GM18907 (cell line): ENCODE data around the gene NFKBIA.
"Not testable (repeated sequence)": the region's sequence is repeated elsewhere in the genome, so short reads cannot be mapped to it uniquely, and the experiment has no call there.

Experiments
- ATAC-seq: cut with Tn5 transposase; IDR thresholded peaks from one replicate; pipeline ENCODE4 v1.9.1; 2021; ENCODE audit warnings: mild to moderate bottlenecking, moderate library complexity; ENCODE audit not compliant: unreplicated experiment

NFKBIA gene

DNA sequence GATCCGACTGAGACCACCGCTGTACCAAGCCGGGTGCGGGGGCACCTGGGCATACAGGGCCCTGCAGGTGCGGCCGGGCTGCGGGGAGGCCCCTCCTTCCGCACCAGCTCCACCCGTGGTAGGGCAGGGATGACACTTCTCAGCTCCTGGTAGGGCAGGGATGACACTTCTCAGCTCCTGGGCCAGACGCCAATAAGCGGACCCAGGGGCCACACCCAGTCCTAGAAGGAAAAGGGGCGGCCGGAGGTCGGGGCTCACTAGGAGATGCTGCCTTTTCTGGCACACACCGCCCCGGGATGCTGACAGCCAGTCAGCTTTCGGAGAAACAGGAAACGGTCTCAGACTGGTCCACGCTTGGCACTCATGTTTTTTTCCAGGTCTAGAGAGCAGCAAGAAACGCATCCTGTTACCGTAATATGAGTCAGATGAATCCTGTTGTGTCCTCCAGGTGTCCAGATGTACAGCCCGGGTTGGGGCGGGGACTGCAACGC is 34.8 kb downstream of the NFKBIA start:
- no peak for ATAC-seq

DNA sequence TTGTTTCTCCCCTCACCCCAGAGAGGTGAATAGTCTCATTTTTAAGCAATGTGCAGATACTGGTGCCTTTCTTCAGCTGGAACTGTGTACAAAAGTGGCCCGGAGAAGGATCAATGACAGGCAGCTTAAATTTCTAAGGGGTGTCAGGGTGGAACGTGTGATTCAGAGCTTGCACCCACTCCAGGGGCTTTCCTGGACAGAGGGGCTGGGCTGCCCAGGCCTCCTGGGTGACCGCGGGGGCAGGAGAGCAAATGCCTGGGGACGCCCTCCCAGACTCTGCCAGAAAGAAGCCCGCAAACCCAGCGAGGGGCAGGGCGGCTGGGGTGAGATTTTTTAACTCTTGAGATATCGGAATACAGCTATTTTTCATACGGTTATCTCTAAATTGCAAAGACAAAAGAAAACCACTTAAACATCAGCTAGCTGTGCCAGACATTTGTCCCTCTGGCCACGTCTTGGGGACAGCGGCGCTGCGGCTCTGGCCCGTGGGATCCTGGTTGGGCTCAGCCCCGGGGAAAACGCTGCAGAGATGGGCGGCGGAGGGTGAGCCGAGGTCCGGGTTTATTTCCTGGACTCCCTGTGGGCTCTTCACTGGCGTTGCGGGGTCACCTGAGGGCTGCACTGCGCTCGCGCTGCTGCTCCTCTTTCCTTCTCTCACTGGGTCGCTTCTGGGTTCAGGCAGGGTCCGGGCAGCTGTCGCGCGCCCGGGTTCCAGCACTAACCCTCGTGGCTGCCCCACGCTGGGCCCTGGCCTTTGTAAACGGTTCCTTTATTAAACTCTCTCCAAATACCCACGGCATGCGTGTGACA is 35.8 kb downstream of the NFKBIA start:
- no peak for ATAC-seq

DNA sequence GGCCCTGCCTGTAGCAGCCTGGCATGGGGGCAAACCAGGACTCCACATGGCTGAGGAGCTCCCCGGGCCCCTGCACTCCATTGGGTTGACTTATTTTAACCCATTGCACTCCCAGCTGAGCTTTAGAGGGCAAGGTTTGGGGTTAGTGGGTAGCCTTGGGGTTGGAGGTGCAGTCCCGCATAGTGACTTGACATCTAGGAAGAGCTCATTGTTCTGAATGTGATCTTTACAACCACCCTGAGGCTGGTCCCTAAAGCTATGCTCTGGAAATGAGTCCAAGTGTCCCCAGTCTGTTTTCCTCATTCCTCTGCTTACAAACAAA is 36.4 kb downstream of the NFKBIA start:
- ATAC-seq = no peak

DNA sequence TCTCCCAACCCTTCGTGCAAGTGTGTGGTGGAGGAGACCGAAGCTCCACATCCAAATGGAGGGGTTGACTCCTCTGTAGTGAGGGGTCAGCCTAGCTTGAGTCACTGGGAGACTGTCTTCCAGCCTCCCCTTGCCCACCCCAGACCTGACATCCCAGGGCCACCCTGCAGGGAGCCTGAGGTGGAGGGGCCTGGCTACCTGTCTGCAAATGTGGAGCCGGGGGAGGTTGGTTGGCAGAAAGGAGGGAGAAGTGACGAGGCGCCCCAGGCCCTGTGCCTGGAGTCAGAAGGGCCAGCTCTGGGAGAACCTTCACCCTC is 37.5 kb downstream of the NFKBIA start:
- ATAC-seq = no peak

DNA sequence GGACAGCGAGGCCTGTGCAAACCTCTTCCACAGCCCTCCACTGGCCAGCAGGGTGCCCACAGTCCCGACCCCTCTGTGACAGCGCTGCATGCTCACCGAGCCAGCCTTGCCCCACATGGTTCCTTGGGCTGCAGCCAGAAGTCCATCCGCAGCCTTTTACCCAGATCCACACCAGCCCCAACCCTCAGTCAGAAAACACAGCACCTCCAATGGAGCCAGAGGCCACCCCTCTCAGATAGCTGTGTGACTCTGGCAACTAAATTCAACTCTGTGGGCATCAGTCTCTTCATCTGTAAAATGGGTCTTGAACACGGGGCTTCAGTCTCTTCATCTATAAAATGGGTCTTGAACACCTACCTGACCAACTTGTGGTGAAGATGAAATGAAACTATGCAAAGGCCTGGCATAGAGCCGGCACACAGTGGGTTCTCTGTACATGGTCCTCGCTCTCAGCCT is 38.0 kb downstream of the NFKBIA start:
- ATAC-seq = no peak

DNA sequence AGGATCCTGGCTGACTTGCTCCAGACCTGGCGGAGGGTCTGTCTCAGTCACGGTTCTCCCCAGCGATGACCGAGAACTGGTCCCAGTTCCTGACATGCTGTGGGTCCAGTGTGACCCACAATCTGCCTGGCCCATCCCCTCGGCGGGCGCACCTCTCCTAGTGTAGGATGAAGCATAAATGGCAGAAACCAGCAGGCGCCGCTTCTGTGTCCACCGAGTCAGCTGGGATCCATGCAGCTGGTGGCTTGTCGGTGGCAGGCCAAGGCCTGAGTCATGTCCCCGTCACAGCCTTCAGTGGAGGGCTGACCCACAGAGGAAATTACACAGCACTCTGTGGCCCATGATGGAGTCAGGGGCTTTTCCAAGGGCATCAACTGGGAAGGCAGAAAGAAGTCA is 38.5 kb downstream of the NFKBIA start:
- no peak for ATAC-seq

DNA sequence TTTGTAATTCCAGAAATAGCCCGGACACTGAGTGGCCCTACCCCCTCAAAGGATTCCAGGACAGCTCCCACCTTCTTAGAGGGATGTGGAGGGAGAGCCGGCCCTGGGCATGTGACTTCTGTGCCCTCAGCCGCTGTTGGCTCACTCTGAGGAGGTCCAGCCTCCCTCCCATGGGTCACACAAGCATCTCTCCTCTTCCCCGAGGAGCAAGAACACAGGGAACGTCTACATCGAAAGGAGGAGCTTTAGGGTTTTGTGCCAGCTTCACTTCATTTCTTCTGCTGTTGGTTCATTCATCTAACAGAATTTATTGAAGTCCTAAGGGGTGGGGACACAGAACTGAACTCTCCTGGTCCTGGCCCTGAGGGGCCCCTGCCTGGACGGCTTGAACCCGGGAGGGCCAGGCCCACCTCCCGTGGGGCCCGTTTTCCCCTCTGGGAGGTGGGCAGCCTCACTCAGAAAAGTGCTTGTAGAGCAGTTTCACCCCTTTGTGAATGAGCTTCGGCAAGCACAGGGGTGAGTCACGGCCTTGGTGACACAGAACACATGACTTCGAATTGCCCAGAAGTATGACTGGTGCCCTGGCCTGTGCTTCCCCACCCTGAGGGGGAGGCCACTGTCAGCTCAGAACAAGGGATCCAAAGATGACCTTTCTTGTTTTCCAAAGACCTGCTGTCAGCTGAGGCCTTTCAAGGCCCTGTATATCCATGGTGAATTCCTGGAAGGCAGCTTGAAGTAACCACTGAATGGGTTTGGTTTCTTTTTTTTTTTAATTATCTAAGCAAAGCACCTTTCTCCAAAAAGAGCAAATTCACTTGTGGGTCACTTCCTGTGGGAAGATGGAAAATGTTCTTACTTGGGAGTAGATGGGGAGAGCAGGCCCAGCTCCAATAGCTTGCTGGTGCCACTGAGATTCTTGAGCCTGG is 39.2 kb downstream of the NFKBIA start:
- peak; percentile 41 for ATAC-seq

DNA sequence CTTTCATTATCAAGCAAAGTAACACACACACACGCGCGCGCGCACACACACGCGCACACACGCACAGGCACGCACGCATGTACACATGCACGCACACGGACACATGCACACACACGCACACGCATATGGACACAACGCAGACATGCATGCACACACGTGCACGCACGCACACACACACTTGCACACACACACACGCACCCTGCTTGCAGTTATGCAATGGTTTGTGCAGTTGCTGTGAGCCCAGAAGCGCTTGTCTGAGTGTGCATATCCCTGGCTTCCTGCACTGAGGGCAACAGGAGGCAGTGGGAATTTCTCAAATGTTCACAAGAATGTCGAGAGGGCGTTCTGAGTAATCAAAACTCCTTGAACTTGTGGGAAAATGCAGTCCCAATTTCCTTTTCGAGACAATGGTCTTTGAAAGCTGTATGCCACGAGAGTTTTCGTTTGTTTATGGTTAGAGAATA is 41.6 kb downstream of the NFKBIA start:
- ATAC-seq = no peak

DNA sequence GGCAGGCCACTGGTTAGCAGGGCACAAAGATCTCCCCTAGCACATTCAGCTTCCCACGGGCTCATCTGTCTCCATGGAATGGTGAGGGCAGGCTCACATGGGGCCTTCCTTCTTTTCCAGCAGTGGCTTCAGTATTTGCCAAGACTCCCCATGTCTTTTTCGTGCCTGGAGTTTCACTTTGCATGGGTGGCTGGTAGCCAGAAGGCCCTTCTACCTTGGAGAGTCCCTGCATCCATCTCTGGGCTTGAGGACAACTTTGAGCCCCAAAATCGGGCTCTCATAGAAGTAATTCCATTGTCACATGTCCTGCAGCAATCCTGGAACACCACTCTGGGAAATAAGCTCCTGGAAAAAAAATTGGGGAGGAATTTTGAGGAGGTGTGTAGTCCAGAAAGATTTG is 42.1 kb downstream of the NFKBIA start:
- no peak for ATAC-seq

DNA sequence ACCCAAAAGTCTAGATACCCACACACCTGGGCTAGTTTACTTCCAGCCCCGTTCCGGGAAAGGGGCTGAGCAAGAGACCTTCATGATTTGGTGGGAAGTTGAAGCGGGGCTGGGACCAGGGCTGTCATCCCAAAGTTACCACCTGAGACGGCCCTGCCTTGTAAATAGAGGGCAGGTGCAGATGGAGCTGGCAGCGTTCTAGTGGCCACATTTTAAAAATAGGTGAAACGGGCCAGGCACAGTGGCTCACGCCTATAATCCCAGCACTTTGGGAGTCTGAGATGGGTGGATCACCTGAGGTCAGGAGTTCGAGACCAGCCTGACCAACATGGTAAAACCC is 43.4 kb downstream of the NFKBIA start:
- no peak for ATAC-seq

DNA sequence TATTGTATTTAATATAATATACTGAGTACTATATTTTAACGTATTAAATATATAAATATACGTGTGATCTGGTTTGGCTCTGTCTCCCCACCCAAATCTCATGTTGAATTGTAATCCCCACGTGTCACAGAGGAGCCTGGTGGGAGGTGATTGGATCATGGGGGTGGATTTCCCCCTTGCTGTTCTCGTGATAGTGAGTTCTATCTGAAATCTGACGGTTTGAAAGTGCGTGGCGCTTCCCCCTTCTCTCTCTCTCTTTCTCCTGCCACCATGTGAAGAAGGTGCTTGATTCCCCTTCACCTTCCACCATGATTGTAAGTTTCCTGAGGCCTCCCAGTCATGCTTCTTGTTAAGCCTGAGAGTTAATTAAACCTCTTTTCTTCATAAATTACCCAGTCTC is 44.9 kb downstream of the NFKBIA start:
- ATAC-seq = not testable (repeated sequence)

DNA sequence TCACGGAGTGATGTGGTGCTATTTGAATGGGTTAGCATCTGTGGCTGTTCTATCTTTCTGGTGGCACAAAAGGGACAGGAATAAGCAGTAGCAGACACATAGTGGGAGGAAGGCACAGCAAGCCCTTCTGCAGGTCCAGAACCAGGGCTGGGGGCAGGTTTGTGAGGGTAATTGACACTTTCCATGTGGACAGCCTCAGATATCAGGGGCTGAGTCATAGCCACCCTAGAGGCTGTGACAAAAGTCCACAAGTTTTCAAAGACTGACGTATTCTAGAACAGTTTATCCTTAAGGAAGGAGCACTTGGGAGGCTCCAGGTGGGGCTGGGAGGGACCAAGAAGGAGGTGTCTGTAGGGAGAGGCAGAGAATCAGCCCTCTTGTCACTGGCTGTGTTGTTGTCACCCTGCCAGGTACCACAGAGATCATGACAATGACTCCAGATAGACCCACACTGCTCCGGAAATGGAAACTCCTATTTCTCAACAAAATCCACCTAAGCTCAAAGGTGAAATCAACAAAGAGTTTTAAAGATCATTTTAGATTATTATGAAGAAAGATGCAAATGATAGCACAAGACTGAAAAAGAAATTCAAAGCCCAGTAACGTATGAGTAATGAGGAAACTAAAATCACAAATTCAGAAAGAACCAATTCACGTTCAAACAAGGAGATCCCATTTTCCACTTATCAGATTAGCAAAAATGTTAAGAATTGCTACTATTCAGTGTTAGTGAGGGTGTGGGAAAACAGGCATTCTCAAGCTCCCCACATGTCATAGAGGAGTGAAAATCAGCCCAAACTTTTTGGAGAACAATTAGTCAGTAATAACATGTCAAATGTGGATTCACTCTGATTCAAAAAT is 48.3 kb downstream of the NFKBIA start:
- no peak for ATAC-seq

DNA sequence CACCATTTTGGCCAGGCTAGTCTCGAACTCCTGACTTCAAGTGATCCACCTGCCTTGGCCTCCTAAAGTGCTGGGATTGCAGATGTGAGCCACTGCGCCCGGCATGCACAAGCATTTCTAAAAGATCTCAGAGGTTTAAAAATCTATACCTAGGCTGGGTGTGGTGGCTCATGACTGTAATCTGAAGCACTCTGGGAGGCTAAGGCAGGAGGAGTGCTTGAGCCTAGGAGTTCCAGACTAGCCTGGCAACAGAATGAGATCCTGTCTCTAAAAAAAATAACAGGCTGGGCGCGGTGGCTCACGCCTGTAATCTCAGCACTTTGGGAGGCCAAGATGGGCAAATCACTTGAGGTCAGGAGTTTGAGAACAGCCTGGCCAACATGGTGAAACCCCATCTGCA is 49.3 kb downstream of the NFKBIA start:
- ATAC-seq = not testable (repeated sequence)

DNA sequence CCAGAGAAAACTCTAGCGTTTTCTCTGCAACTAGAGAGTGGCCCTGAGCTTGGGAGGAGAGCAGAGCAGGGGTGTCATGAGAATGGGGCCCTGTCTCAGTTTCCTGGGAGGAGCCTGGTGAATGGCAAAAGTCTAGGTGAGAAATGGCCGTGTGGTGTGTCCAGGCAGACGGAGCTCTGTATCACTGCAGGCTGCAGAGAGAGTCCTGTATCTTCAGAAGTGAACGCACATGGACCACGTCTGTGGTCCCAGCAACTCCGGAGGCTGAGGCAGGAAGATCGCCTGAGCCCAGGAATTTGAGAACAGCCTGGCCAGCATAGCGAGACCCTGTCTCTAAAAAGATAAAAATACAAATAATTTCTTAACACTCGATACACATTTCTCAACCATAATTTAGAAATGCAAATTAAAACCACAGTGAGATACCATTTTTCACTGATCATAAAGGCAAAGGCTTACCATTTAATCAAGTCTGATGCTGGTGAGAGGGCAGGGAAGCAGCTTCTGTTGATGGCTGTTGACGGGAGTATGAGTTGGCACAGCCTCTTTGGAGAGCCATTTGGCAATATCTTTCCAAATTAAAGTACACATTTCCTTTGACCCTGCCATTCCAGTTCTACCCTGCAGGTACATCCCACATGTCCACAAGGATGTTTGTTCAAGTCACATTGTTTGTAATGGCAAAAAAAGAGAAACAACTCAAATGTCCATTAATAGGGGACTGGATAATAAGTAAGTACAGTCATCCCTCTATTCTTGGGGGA is 51.0 kb downstream of the NFKBIA start:
- no peak for ATAC-seq

DNA sequence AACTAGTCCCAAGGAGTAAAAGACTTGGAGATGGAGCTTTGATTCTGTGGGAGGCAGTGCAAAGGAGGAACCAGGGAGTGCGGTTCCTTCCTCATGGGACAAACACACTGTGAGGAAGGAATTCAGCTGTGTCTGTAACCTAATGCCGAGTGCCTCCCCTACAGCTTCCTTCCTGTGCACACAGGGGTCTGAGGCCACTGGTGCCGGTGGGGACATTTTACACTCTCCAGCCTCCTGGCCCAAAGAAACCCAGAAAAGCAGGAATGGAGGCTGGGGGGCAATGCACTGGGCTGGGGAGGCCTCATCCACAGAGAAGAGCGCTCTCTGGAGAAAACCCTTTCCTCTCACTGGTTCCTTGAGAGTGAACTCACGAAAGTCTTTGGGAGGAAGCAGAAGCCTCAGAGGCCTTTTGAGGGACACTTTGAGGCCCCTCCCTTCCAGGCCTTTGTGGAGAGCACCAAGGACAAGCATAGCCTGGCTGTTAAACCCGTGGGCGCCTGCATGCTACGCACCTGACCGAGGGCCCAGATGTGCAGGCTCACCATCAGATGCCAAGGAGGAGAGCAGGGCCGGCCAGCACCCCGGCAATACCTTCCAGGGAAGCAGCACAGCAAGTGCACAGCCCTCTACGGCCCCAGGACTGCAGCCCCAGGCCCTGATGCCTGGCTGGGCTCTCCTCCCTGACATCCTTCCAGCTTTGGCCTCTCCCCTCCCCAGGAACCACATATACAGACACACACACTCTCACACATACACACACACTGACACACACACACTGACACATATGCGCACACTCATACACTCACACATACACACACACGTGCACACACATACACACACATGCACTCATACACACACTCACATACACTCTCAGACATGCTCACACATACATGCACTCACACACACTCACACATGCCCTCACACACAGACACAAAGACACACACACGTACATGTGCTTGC is 52.0 kb downstream of the NFKBIA start:
- no peak for ATAC-seq

DNA sequence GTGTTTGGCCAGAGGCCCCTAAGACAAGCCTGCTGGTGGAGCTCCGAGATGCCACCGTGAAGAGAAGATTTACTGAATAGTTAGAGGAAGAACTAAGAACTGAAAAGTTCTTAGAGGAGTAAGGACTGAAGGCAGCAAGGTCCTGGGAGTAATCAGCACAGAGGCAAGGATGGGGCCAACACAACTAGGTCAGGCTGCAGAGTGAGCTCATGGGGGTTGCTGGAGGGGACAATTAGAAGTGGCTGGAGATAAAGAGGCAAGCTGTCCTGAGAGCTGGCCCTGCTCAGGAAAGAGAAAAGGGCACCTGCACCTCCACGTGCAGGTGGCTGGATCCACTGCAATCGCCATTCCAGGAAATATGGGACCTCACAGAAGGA is 52.7 kb downstream of the NFKBIA start:
- no peak for ATAC-seq
